NCI-H2196 (cell line): ENCODE results near the gene NKX1-2.

Experiments used
- DNase-seq: peaks from one replicate; lab custom pipeline; 2025; ENCODE audit not compliant: unreplicated experiment; lab: John Stamatoyannopoulos, UW

Gene NKX1-2

DNA sequence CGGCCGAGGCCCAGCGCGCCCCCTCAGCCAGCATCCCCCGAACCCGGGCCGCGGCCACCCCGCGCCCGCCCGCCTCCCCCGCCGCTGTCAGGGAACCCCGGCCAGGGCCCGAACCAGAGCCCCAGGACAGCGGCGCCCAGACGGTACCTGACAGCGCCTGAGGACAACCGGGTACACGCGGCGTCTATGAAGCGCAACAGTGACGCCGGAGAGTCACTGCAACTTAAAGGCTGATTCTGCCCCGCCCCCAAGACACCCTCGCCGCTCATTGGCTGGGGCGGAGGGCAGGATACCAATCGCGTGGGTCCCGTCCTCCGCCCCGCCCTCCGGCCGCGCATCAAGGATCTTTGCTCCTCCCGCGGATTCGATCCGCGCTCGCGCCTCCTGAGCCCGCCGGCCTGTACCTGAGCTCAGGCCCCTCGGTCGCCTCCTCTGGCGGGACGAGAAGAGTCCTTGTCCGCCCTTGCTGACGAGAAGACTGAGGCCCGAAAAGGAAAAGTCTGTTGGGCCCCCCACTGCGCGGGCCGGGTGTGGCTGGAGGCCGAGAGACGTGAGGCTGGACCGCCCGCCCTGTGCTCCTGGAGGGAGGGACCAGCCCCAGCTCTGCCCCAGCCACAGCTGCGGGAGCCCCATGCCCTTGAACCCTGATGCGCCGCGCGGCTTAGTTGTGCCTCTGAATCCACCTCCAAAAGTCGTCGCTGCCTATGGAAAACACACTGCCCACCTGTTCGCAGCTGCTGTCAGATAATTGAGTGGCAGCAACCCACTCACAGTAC lies 30.9 kb downstream of the NKX1-2 start, which contains the start of gene OAT:
Gene OAT (minus strand): TSS at position 198 of the 776 bp plus-strand sequence. CDS start 6,752 bp downstream, outside the sequence.
- peak; percentile 89 for DNase-seq

DNA sequence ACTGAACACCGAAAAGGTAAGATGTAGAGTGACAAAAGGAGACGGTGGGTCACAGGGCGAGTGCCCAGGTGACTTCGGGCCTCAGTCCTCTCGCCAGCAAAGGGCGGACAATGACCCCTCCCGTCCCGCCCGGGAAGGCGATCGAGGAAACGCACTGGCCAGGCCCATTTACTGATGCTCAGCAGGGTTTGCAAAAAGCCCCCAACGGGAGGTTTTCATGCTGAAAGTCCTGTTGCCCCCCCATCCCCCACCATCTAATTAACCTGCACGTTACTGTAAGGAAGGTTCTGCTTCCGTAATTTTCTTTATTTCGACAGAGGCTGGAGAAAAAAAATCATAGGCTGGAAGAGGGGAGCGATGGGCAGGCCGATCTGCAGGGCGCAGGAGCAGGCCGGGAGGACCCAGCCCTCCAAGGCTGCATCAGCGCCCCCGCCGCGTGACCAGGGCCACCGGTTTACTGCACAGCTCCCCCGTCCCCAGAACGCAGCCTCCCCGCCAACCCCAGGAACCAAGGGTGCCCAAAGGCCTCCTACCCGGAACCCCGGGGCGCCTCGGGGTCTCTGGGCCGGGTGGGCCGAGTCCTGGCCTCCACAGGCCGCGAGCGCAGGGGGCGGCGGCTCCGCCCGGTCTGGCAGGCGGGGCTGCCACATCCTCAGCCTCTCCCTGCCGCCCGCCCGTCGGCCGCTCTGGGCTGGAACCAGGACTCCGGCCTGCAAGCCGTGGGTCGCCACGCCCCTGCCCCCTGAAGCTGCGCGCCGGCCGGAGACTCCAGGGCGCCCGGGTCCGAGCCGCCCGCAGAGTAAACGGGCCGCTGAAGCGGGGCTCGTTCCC lies 31.7 kb downstream of the NKX1-2 start:
- DNase-seq: peak; percentile 4

GRCh38 chr10:124416733-124417132 lies 33.1 kb downstream of the NKX1-2 start:
- DNase-seq: no peak

DNA sequence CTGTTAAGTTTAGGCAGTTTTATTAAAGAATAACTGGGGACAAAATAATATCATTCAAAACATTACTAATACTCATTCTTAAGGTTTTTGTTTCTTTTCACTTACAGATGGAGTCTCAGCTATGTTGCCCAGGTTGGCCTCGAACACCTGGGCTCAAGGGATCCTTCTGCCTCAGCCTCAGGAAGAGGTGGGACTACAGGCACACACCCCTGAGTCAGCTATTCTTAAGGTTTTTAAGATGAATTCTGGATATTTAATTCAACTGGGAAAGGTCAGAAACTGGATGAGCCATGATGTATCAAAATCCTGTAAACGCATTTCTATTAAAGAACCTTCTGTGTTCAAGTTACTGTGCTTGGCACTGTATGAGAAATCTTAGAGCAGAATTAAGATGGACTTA lies 34.6 kb downstream of the NKX1-2 start:
- DNase-seq: no peak

DNA sequence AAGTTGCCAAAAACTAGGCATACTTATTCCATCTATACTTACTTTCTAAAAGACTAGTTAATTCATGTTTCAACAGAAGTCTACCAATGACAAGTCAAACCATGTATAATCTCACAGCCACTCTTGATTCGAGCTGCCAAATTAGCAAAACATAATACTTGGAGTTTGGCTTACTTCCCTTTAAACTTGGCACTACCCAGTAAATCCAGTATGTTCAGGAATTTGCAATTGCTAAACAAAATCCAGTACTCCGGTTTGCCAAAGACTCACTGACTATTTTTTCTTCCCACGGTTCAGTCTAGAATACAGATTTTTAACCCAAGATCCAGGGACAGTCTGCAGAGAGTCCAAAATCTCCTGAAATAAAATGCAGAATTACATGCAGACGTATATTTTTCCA lies 35.8 kb downstream of the NKX1-2 start:
- no peak for DNase-seq

DNA sequence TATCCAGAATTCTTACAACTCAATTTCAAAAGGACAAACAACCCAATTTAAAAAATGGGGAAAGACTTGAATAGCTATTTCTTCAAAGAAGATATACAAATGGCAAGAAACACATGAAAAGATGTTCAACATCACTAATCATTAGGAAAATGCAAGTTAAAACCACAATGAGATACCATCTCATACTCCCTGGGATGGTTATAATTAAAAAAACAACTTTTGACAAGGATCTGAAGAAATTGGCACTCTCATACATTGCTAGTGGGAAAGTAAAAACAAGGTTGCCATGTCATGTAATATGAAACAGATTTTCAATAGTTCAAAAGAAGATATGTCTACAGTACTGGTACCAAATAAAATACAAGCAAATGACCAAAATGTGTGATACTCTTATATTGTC lies 40.1 kb downstream of the NKX1-2 start:
- no peak for DNase-seq

GRCh38 chr10:124408357-124408756 lies 41.5 kb downstream of the NKX1-2 start:
- DNase-seq: no peak

- DNase-seq: no peak
Measured at GRCh38 chr10:124407456-124407855, 42.4 kb downstream of the NKX1-2 start.

DNA sequence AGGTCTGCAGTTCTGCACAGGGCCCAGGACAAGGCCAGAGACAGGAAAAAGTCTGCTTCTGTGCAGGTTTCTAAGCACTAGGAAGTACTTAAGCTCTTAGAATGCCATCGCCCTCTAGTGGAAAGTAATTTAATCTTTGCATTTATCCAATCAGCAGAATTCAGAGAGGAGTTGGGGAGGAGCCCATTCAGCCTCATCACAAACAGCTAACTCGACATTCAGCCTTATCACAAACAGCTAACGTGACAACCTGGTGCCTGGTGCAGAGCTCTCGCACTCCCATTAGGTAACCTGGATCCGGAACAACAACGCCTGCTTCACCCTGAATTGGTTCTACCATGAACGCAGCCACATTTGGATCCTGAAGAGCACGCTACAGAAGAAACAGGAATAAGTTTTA lies 46.3 kb downstream of the NKX1-2 start:
- peak; percentile 48 for DNase-seq

GRCh38 chr10:124402273-124402672 lies 47.6 kb downstream of the NKX1-2 start:
- DNase-seq: no peak

GRCh38 chr10:124401633-124402032 lies 48.2 kb downstream of the NKX1-2 start:
- DNase-seq: no peak
